Activated CD4-positive, CD25-positive, alpha-beta regulatory T cell (primary cell): ENCODE measurements around the gene AUTS2.

ENCODE experiments used
- DNase-seq, 4 experiments: peaks; one replicate each; lab custom pipeline; 2025; lab: John Stamatoyannopoulos, UW

AUTS2 gene

GRCh38 chr7:69656890-69657289 lies 58.6 kb downstream of the AUTS2 start:
- no peak for DNase-seq

DNA sequence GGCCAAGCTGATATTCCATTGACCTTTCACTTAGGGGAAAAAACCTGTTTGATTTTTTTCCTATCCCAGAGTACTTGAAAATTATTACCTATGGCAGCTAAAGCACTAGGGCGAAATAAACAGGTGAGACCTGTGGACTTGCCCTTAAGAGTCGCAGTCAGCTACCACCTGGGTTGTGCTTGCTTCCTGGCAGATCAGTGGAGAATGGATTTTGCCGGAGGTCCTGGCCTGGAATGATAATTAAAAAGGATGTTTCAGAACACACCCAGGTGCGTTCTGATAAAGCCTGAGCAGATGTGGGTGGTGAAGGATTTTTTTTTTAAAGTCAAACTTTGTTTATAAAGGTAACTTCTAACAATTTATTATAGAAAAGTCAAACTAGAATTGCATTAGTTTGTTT lies 59.1 kb downstream of the AUTS2 start:
- no peak for DNase-seq

DNA sequence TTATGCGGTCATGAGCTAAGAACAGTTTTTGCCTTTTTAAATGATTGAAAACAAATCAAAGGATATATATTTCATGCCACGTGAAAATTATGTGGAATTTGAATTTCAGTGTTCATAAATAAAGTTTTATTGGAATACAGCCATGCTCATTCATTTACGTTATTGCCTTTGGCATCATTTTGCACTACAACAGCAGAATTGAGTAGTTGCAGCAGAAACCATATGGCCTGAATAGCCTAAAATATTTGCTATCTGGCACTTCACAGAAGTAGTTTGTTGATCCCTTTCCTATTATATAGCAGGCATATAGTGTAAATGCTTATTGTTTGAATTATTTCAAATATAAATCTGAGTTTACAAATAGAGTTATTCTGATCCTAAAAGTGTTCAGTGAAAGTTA lies 59.7 kb downstream of the AUTS2 start:
- DNase-seq: no peak

DNA sequence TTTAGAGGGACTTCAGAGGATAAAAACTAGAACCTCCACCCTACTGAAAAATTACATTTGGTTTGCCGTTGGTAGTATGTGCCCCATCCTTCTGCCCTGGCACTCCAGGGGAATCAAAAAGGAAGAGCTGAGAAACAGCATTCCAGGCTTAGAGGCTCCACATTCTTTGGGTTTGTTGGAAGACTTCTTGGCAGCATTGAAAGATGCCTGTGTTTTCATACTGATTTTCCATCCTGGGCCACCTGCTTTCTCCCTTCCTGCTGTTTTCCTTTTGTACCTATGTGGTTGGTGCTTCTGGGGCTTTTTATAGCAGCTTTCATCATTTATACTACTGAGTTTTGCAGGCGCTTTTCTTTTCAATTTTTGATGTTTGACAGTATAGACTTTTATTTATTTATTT lies 61.7 kb downstream of the AUTS2 start:
- DNase-seq: no peak

DNA sequence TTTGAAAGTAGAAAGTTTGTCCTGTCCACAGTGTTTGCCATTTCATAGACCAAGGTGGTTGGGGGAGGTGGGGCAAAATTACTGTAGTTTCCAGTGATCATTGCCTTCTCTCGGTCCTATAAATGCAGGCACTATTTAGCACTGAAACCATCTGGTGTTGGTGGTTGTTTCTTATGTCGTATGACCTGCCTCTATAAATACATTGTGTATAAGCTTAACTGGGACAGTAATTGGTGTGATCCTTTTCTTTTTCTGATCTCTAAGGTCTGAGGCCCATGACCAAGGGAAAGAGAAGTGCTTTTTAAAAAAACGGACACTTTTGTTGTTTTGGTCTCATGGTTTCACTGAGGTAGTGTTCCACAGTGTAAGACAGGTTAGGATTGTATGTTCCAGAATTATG lies 63.1 kb downstream of the AUTS2 start:
- no peak for DNase-seq

GRCh38 chr7:69663911-69664832 lies 65.9 kb downstream of the AUTS2 start:
- DNase-seq: no peak

DNA sequence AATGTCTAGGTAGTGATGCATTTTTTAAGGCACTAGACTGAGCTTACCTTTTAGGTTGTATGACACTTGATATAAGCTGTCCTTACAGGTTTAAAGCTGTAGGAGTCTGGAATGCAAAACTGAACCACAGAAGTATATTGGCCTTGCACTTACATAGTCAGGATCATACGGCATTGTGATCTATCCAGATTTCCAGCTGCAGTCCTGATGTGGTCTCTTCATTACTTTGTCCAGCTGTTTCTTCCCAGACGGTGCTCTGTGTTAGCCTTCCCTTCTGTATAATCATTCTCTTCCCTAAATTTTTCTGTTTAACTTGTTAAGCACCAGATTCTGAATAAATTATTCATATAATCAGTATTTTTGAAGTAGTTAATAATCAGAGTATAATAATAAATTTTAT lies 67.1 kb downstream of the AUTS2 start:
- DNase-seq: no peak

- no peak for DNase-seq
These were observed 70.1 kb downstream of the AUTS2 start for GRCh38 chr7:69668339-69668870.

DNA sequence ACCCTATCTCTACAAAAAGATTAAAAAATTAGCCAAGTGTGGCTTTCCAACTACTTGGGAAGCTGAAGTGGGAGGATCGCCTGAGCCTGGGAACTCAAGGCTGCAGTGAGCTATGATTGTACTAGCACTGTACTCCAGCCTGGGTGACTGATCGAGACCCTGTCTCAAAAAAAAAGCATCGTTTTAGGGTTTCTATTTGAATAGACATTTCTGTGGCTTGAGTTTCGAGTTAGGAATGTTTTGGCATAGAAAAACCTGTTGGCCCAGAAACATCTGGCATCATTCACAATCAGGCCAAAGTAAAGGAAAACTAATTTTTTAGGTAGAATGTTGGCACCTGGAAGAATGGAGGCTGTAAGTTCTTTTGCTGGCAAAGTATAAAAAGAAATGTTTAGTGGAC lies 72.4 kb downstream of the AUTS2 start:
- no peak for DNase-seq

DNA sequence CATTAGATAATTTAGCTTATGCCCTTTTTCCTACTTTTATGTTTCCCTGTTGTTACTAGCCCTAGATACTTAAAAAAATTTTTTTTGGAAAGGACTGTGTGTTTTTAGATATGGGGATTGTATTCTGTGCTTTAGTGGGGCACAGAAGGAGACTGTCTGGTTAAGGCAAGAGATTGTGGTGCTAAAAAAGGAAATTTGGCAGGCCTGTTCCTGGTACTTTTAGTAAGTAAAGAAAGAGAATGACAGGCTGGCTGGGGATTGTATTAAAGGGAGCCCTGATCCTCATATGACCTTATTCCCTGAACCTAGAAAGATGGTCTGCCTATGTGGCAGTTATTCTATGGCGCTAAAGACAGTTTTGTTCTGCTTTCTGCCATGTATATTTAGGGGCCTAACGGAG lies 74.8 kb downstream of the AUTS2 start:
- DNase-seq: no peak

DNA sequence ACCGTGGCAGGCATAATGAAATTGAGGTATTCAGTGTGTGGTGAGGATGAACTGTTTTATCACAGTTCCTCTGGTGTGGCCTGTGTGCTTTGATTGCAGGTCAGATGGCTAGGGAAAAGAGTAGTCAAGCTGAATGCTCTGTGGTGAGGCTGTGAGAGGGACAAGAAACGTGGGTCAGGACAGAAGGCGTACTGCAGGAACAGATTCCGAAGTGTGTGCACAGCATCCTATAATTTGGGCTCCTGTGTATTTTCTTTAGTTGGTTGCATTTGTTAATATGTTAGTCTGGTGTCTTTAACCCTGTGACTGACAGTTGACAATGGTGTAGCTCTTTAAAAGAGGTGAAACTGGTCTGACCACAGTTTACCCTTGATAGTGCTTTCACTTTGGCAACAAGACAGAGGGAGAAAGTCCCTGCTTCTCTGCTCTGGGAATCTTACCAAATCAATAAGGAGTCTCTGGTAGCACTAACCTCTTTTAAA lies 76.5 kb downstream of the AUTS2 start:
- no peak for DNase-seq

- DNase-seq: no peak
These were observed 78.0 kb downstream of the AUTS2 start for GRCh38 chr7:69676247-69676646.

DNA sequence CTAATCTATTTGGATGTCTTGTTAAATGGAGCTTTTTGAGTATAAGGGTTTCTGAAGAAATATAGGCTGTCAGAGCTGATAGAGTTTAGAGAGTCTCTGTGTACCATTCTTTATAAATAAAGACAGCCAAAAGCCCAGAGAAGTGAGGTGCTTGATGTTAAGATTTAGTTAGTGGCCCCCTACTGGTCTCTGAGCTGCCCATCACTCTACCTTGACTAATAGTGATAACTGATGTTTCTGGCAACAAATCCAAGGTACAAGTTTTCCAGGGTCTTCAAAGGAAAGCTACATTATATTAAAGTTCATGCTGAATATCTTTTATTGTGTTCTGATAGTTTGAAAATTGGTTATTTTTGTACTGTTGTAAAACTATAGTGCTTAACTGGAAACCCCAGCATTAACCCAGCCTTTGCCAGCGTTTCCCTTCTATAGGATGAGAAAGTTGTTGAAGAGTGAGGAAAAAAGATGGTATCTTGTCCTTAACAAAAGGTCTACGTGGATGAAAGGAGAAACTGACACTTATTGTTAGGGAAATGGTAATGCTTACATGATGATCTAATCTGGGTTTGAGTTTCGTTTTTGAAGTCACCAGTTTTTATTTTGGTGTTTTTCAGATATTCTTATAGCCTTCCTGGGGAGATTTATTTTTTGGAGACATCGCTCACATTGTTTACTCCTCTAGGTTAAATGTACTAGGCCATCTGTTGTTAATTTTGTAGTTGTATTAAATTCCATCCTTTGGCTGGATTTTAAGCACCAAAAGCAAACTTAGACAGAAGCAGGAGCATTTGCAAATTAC lies 79.0 kb downstream of the AUTS2 start:
- DNase-seq: no peak

DNA sequence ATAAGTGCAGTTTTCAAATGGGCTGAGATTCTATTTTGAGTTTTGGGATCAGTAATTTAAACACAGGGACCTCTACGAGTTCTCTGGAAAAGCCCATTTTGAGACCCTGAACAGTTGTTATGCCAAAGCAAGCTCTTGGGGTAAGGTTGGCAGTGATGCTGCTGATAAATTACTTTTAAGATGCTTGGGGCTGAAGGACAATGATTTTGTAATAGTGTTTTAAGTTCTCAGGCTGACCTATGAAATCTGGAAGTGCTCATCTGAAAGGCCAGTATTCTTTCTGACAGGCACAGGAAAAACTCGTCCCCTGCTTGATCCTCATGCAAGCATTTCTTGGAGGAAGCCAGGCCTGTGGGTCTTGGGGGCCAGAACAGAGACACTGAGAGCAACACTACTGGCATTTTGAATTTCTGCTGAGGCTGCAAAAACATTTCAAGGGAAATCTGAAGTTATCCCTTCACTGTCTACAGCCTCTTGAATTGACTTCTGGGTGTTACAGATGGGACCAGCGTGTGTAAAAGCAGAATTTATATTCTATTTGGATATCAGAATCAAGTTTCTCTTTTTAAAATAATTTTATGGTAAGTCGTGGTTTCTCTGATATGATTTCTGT lies 79.7 kb downstream of the AUTS2 start:
- DNase-seq: no peak

DNA sequence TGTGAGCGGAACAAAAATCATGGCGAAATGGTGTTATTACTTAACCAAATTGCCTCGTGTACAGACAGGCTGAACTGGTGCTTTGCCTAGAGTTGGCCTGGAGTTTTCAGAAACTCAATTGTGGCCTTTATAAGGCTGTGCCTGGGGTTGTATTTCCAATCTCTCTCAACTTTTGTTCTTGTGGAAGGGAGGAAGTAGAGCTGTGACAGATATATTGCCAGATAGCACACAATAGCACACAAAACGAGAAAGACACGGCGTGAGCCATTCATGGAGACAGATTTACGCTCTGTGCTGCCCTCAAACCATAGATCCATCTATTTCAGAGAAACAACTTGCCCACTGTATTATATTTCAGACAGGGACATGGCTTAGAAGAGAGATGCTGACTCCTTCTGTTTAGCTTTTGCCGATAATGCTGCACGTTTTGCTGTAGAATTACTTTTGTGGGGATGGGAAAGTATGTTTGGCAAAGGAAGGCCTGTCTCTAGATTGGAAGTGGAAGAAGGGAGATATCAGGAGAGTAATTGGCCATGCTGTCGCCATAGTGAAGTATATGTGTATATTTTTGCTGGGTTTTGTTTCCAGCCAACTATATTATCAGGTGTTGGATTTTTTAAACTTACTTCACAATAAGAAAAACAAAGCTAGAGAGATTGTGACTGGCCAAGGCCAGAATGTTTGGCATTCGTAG lies 80.4 kb downstream of the AUTS2 start:
- no peak for DNase-seq

GRCh38 chr7:69681181-69681580 lies 82.9 kb downstream of the AUTS2 start:
- DNase-seq: no peak

GRCh38 chr7:69682518-69682917 lies 84.2 kb downstream of the AUTS2 start:
- no peak for DNase-seq

DNA sequence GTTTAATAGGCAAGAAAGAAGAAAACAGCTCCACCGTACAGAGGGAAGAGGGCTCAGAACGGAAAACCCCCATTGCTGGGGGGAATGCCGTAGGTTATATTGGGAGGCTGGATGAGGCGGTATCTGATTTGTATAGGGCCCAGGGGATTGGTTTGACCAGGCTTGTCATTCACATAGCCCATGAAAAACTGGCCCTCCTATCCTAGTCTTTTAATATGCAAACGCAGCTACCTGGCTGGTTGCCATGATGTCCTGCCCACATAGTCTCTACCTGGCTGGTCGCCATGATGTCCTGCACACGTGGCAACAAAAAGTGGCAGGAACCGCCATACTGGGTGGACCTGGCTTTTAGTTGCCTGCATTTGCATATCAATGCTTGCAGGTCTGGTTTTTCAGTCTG lies 84.7 kb downstream of the AUTS2 start:
- no peak for DNase-seq

- DNase-seq: no peak
These were observed 86.4 kb downstream of the AUTS2 start for GRCh38 chr7:69684369-69685292.

DNA sequence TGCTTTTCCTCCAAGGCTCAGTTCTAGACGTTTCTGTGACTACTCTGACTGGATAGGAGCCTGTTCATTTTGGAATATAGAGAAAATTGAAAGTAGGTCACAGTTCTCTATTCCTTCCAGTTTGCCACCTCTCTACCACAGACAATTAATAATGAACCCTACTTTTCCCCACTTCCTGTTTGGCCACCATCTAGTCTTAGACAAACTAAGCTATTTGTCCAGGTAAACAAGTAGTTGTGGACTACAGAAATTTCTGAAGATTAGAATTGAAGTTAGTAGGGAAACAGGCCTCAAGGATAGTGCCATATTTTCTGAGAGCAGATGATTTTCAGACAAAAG lies 87.0 kb downstream of the AUTS2 start:
- DNase-seq: no peak

DNA sequence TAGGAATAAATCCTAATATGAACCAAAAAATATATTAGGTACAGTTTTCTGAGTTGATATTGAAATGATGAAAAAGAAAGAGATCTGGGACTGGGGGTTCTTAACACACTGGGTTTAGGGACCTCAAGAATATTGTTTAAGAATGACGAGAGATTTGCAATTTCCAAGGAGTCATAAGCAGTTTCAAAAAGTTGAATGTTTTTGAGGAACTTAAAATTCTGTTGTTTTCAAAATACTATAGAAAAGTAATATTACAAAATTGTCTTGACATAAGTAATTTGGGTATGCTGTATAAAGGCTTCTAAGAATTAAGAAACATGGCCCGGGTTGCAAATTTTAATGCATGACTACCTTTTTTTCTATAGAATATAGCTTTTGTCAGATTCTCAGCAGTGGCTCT lies 88.1 kb downstream of the AUTS2 start:
- no peak for DNase-seq
